Endothelial cell of umbilical vein (primary cell): ENCODE measurements around the gene DIABLO. TPM values are rescaled to one million over a fixed set of nuclear protein-coding genes. Genes with fewer than 3 reads are reported as not detected.
"Not testable (repeated sequence)": the region's sequence is repeated elsewhere in the genome, so short reads cannot be mapped to it uniquely, and the experiment has no call there.

Source experiments
- BruUV-seq: library from RNA; stranded (reverse); fragments of 400-500 nt; replicated peaks from 2 replicates; lab custom pipeline; 2021; lab: Mats Ljungman, UMichigan
- CTCF ChIA-PET: fragments of 300-600, 350-600 bp; sonication (Branson Sonifier 250); formaldehyde crosslinking; loops from one replicate; lab custom pipeline; 2021; ENCODE audit warnings: antibody characterized with exemption, inconsistent platforms; lab: Charles Lee
- POLR2A ChIA-PET: fragments of 300-600, 350-600 bp; sonication (Branson Sonifier 250); formaldehyde crosslinking; loops from one replicate; lab custom pipeline; 2021; ENCODE audit warnings: antibody characterized with exemption, inconsistent platforms; lab: Charles Lee
- DNase-seq: peaks from one replicate; pipeline ENCODE4 v3.0.0-alpha.2; 2011; ENCODE audit warnings: low read depth, low spot score
- FAIRE-seq: peaks from 2 replicates; lab custom pipeline; 2011; peaks lifted over from hg19 to GRCh38; lab: Jason Lieb, UNC
- H2AFZ ChIP-seq: 2 replicates; pipeline ENCODE4 v1.6.0; 2012; ENCODE audit warnings: low read depth, low read length, control low read depth, inconsistent platforms
- H3K27ac ChIP-seq: 2 replicates; pipeline ENCODE4 v1.5.1; 2011; ENCODE audit warnings: low read depth, mild to moderate bottlenecking, control low read depth, low read length, moderate library complexity; ENCODE audit not compliant: insufficient read depth
- H3K27me3 ChIP-seq, 2 experiments: 2 replicates each; pipeline versions ENCODE4 v1.6.0 to v1.6.1; 2011; ENCODE audit warnings: low read length in 2 of 2, mixed read lengths in 1 of 2; ENCODE audit not compliant: control insufficient read depth in 2 of 2, insufficient read depth in 2 of 2
- H3K36me3 ChIP-seq, 2 experiments: 2 replicates in 1 of 2; 3 replicates in 1 of 2; pipeline ENCODE4 v1.5.1; 2011; ENCODE audit warnings: low read length in 2 of 2, mild to moderate bottlenecking in 1 of 2, moderate library complexity in 1 of 2; ENCODE audit not compliant: control insufficient read depth in 2 of 2, insufficient read depth in 2 of 2; ENCODE audit errors: extremely low read depth in 1 of 2
- H3K4me1 ChIP-seq: 3 replicates; pipeline ENCODE4 v1.5.1; 2011; ENCODE audit warnings: mild to moderate bottlenecking, low read length; ENCODE audit not compliant: control insufficient read depth, insufficient read depth; ENCODE audit errors: extremely low read depth
- H3K4me2 ChIP-seq: 2 replicates; pipeline ENCODE4 v1.6.1; 2011; ENCODE audit warnings: low read length, control low read depth, mixed read lengths; ENCODE audit not compliant: insufficient read depth
- H3K4me3 ChIP-seq, 3 experiments: fragments of 200-600 bp in 1 of 3; sonication (generic), shearing (Covaris generic) in 1 of 3; replicated peaks in 1 of 3; 2 replicates each; pipeline ENCODE4 v1.5.1; 2011 to 2016; ENCODE audit warnings: control low read depth in 3 of 3, low read length in 3 of 3, mild to moderate bottlenecking in 2 of 3, inconsistent platforms in 1 of 3, low read depth in 1 of 3, moderate library complexity in 1 of 3; ENCODE audit not compliant: insufficient read depth in 1 of 3
- H3K79me2 ChIP-seq: 2 replicates; pipeline ENCODE4 v1.6.0; 2012; ENCODE audit warnings: low read length, inconsistent platforms; ENCODE audit not compliant: control insufficient read depth, insufficient read depth
- H3K9ac ChIP-seq: replicated peaks from 2 replicates; pipeline ENCODE3; 2011; ENCODE audit warnings: low read length, control low read depth; ENCODE audit not compliant: insufficient read depth; ENCODE audit errors: extremely low read depth
- H3K9me1 ChIP-seq: replicated peaks from 3 replicates; pipeline ENCODE4 v1.6.0; 2011; ENCODE audit warnings: mild to moderate bottlenecking, low read length; ENCODE audit not compliant: control insufficient read depth, insufficient read depth; ENCODE audit errors: extremely low read depth
- H3K9me3 ChIP-seq: replicated peaks from 2 replicates; pipeline ENCODE4 v1.5.1; 2012; ENCODE audit warnings: low read length, inconsistent platforms; ENCODE audit not compliant: control insufficient read depth, insufficient read depth
- H4K20me1 ChIP-seq: replicated peaks from 2 replicates; pipeline ENCODE3; 2011; ENCODE audit warnings: mild to moderate bottlenecking, low read length; ENCODE audit not compliant: control insufficient read depth, insufficient read depth; ENCODE audit errors: extremely low read depth
- EZH2 ChIP-seq: IDR thresholded peaks from 2 replicates; pipeline ENCODE4 v1.6.1; 2012; ENCODE audit warnings: borderline replicate concordance, low read depth, mild to moderate bottlenecking, moderate library complexity, low read length, inconsistent platforms; ENCODE audit not compliant: severe bottlenecking
- FOS ChIP-seq: IDR thresholded peaks from 2 replicates; pipeline ENCODE4 v1.6.1; 2011; ENCODE audit warnings: mild to moderate bottlenecking, low read length, moderate library complexity, borderline replicate concordance; ENCODE audit not compliant: insufficient read depth
- GATA2 ChIP-seq: IDR thresholded peaks from 2 replicates; pipeline ENCODE4 v1.7.0; 2011; ENCODE audit warnings: low read depth, mild to moderate bottlenecking, moderate library complexity, mixed read lengths, low read length; ENCODE audit not compliant: insufficient read length, insufficient read depth
- POLR2A ChIP-seq: IDR thresholded peaks from 2 replicates; pipeline ENCODE4 v1.6.1; 2012; ENCODE audit warnings: low read depth, mild to moderate bottlenecking, control low read depth, low read length
- POLR2AphosphoS5 ChIP-seq: IDR thresholded peaks from 2 replicates; pipeline ENCODE4 v1.6.1; 2012; ENCODE audit warnings: low read depth, mild to moderate bottlenecking, control low read depth, low read length, moderate library complexity; ENCODE audit not compliant: insufficient read depth
- dilution Hi-C: fragments of 300-500 bp; cut with MboI; formaldehyde crosslinking; loops from one replicate; pipeline ENCODE4 v1.15.0; 2019; ENCODE audit warnings: low sequenced_read_pairs; ENCODE audit not compliant: extremely low pct_ligation_motif_present
- intact Hi-C: fragments of 100-400 bp; cut with micrococcal nuclease; formaldehyde crosslinking; loops from one replicate; pipeline ENCODE4 v1.10.0; 2022
- polyA plus RNA-seq, 4 experiments: library from polyadenylated mRNA; depleted of rRNA in 3 of 4; stranded (reverse) in 3 of 4; unstranded in 1 of 4; fragments of >200 nt; gene quantifications; 2 replicates each; pipeline versions ENCODE4 v1.2.1 to v1.2.3, GENCODE V29; 2011 to 2012; ENCODE audit warnings: missing spikeins in 1 of 4
- total RNA-seq: library from RNA; stranded (reverse); gene quantifications from 2 replicates; pipeline ENCODE4 v1.2.3, GENCODE V29; 2021
- TF ChIP-seq, protein P1 (sequence below), 2 donors: IDR thresholded peaks; 1 replicate in 1 of 2; 2 replicates in 1 of 2; pipeline ENCODE4 v1.5.1; 2011; ENCODE audit warnings: low read length in 2 of 2, mild to moderate bottlenecking in 2 of 2, moderate library complexity in 2 of 2, control low read depth in 1 of 2, inconsistent platforms in 1 of 2, low read depth in 1 of 2; ENCODE audit not compliant: insufficient read depth in 1 of 2; ENCODE audit errors: extremely low read depth in 1 of 2
- TF ChIP-seq, protein P2 (sequence below): IDR thresholded peaks from 2 replicates; pipeline ENCODE4 v1.6.1; 2011; ENCODE audit not compliant: insufficient read depth, insufficient read length

Gene DIABLO
- total and polyA plus RNA-seq, 2 donors (not counting 3 experiments of a cell fraction or from before 2014, with no cell fraction given) = 49.9 to 55.4 TPM

- dilution Hi-C loops = no loop called here
- POLR2A ChIA-PET = no interaction called here
- Histone ChIP-seq H3K27me3 (no peaks in the 10 kb centered on the region), H3K4me2 (peak overlapping the region; percentile 76), H3K4me1 (peaks cover 12% of the 10 kb centered on the region), H3K4me3 (peak overlapping the region; percentile 48 to 86 (median 66)), H2AFZ (peak overlapping the region; percentile 42), H3K27ac (peak overlapping the region; percentile 48), H4K20me1 (no peaks in the 10 kb centered on the region), H3K9ac (peak overlapping the region; percentile 89), H3K9me3 (no peaks in the 10 kb centered on the region), H3K36me3 (peaks cover 1 to 6% of the 10 kb centered on the region in 2 experiments), H3K79me2 (peaks cover 3% of the 10 kb centered on the region), H3K9me1 (no peaks in the 10 kb centered on the region)
- CTCF ChIA-PET = no interaction called here
- DNase-seq (no peak), FAIRE-seq (no peak)
- no peak for TF ChIP-seq EZH2
- TF ChIP-seq, protein P1, sequence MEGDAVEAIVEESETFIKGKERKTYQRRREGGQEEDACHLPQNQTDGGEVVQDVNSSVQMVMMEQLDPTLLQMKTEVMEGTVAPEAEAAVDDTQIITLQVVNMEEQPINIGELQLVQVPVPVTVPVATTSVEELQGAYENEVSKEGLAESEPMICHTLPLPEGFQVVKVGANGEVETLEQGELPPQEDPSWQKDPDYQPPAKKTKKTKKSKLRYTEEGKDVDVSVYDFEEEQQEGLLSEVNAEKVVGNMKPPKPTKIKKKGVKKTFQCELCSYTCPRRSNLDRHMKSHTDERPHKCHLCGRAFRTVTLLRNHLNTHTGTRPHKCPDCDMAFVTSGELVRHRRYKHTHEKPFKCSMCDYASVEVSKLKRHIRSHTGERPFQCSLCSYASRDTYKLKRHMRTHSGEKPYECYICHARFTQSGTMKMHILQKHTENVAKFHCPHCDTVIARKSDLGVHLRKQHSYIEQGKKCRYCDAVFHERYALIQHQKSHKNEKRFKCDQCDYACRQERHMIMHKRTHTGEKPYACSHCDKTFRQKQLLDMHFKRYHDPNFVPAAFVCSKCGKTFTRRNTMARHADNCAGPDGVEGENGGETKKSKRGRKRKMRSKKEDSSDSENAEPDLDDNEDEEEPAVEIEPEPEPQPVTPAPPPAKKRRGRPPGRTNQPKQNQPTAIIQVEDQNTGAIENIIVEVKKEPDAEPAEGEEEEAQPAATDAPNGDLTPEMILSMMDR (IDR thresholded peaks at IDR 0.05; ENCODE audit: extremely low read depth in 1 of 2, insufficient read depth in 1 of 2, low read depth in 1 of 2, low read length in 2 of 2) = no peak
- TF ChIP-seq FOS = no peak
- TF ChIP-seq POLR2AphosphoS5 = no peak
- intact Hi-C loops = loop anchor here (1.0 kb wide), 1 partner anchor 40 kb away; the partner anchor contains the start of gene DIABLO
- TSS peak; percentile 54 for BruUV-seq
These were observed 40.0 kb upstream of the DIABLO start for GRCh38 chr12:122265886-122266229.

DNA sequence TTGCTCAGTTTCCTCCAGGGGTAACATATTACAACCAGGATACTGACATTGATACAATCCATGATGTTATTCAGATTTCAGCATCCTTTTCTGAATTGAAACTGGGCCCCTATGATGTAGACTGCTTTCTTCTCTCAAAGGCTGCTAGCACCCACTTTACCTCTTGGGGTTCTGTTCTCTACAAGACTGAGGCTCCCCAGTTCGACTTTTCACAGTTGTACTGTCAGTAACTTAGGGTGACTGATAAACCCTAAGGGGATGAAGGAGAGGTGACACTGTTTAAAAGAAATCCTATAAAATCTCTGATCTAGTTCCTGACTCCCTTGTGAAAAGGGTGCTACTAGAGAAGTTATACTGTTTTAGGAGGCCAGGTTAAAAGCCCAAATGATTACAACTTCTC lies 39.6 kb upstream of the DIABLO start:
- BruUV-seq = no TSS peak
- Histone ChIP-seq H3K27me3 (no peaks in the 10 kb centered on the region), H3K9me3 (no peaks in the 10 kb centered on the region), H3K27ac (peak overlapping the region; percentile 48), H3K79me2 (peaks cover 3% of the 10 kb centered on the region), H4K20me1 (no peaks in the 10 kb centered on the region), H3K9ac (peak overlapping the region; percentile 89), H2AFZ (peak overlapping the region; percentile 42), H3K9me1 (no peaks in the 10 kb centered on the region), H3K4me2 (peak overlapping the region; percentile 76), H3K36me3 (peaks cover 1 to 8% of the 10 kb centered on the region in 2 experiments), H3K4me1 (peaks cover 12% of the 10 kb centered on the region), H3K4me3 (peak overlapping the region; percentile 48 to 86 (median 66))
- intact Hi-C loops = no loop called here
- DNase-seq (no peak), FAIRE-seq (no peak)
- no peak for TF ChIP-seq EZH2
- TF ChIP-seq POLR2A = no peak
- no peak for TF ChIP-seq POLR2AphosphoS5
- TF ChIP-seq GATA2 = no peak
- TF ChIP-seq, protein P2, sequence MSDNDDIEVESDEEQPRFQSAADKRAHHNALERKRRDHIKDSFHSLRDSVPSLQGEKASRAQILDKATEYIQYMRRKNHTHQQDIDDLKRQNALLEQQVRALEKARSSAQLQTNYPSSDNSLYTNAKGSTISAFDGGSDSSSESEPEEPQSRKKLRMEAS = no peak
- POLR2A ChIA-PET = interaction anchor here (0.6 kb wide), 1 partner anchor 248 kb away, joined by 3 read pairs; no protein-coding TSS in a partner anchor
- dilution Hi-C loops = no loop called here
- CTCF ChIA-PET = no interaction called here

- BruUV-seq, H3K27ac ChIP-seq, dilution Hi-C loops, DNase-seq, H3K36me3 ChIP-seq, FAIRE-seq, H3K4me3 ChIP-seq, H3K4me1 ChIP-seq, H3K27me3 ChIP-seq, CTCF ChIA-PET, intact Hi-C loops, POLR2A ChIA-PET, H3K79me2 ChIP-seq, H4K20me1 ChIP-seq, H3K9ac ChIP-seq, H3K9me1 ChIP-seq, H3K4me2 ChIP-seq, H2AFZ ChIP-seq, H3K9me3 ChIP-seq: not testable (repeated sequence)
These were observed 34.9 kb upstream of the DIABLO start for GRCh38 chr12:122260735-122261134.
